ENCODE results near the gene SND1.

The SND1 gene

DNA sequence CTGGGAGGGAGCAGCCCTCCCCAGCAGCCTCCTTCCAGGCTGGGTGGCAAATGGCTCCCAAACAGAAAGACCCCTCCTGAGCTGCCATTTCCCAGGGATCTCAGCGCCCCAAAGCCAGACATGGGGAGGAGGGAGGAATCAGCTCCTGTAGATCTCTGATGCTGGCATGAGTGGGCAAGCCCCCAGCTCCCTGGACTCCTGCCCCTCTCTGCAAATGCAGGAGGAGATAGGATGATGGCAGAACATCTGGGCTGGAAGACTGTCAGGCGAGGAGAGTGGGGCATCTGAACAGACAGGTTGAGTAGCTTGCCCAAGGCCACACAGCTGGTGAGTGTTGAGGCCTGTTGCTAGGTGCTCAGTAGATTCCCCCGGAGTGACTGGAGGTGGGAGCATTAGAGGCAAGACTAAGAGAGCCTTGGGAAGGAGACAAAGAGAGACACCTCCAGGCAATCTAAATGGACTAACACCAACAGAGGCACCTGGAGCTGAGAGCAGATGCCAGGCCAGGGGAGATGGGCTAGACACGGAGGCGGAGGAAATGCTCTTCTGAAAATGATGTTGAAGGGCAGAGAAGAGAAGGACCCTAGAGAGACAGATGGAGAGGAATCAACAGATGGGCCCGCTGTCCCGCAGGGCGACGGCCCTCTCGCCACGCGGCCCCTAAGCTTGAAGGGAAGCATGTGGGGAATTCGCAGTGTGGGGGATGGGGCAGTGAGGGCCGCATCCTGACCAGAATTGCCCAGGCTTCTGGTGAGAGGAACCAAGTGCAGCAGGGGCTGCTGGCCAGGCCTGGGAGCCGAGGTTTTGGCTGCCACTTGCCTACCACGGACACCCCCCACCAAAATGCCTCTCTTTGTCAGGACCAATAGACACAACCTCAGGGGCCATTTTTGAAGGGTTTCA lies 464.1 kb downstream of the SND1 start:
- TF ChIP-seq, protein P1, sequence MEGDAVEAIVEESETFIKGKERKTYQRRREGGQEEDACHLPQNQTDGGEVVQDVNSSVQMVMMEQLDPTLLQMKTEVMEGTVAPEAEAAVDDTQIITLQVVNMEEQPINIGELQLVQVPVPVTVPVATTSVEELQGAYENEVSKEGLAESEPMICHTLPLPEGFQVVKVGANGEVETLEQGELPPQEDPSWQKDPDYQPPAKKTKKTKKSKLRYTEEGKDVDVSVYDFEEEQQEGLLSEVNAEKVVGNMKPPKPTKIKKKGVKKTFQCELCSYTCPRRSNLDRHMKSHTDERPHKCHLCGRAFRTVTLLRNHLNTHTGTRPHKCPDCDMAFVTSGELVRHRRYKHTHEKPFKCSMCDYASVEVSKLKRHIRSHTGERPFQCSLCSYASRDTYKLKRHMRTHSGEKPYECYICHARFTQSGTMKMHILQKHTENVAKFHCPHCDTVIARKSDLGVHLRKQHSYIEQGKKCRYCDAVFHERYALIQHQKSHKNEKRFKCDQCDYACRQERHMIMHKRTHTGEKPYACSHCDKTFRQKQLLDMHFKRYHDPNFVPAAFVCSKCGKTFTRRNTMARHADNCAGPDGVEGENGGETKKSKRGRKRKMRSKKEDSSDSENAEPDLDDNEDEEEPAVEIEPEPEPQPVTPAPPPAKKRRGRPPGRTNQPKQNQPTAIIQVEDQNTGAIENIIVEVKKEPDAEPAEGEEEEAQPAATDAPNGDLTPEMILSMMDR (IDR thresholded peaks at IDR 0.05) = no peak

DNA sequence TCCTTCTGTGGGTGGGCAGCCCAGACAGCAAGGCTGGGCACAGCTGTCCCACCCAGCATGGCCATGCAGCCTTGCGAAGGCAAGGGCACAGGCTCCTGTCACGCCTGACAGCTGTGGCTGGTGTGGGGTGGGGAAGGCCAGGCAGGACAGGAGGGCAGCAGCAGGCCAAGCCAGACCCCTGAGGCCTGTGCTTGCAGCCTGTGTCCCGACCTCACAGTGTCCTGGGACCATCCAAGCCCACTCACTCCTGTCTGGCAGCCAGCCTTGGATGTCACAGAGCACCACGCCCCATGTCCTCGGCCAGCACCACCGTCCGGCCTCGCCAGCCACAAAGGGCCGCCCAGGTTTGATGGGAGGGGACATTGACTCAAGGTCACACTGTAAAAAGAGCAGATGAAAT lies 464.7 kb downstream of the SND1 start:
- TF ChIP-seq, protein P1 (IDR thresholded peaks at IDR 0.05) = no peak

DNA sequence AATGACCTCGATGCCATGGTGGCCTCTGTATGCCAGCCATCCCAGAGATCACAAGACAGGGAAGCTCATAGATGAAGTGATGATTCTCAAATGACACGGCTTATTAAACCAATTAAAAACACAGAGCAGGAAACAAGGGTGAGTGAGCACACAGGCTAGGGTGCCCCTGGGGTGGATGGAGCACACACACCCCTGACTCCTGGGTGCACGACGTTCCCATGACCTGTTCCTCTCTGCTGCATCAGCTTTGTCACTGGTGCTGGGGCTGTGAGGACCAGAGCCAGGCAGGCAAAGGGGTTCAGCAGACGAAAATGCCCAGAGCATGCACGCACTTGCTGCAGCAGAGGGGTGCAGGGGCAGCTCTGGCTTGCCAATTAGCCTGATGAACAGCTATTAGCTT lies 465.7 kb downstream of the SND1 start:
- TF ChIP-seq, protein P1 (IDR thresholded peaks at IDR 0.05) = no peak

DNA sequence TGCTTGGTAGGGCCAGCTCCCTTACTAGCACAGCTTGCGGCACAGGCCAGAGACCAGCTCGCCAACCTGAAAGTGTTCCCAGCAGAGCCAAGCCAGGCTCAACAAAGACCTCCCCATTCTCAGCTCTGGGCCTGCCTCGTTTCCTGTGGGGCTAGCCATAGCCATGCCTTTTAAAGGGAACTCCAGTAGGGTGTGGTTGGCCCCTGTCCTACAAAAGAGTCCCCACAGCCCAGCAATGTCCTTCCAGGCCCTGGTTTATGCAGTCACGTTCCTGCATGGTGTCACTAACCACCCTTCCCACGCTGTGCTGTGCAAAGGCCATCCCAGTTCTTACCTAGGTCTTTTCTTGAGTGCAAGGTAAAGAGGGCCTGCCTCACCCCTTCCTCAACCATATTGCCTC lies 467.0 kb downstream of the SND1 start:
- TF ChIP-seq, protein P1 (IDR thresholded peaks at IDR 0.05) = no peak

DNA sequence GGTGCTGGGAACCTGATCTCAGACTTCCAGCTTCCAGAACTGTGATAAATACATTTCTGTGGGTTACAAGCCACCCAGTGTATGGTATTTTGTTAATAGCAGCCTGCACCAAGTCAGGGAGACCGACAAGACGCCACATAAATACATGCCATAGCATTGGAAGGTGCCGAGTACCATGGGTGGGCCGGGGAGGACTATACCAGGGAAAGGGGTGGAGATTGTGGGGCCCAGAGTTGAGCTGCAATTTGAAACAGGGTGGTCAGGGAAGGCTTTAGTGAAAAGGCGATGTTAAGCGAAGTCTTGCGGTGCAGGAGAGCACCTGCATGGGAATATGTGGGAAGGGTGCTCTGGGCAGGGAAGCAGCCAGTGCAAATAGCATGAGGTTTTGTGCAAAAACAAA lies 468.1 kb downstream of the SND1 start:
- TF ChIP-seq, protein P1 (IDR thresholded peaks at IDR 0.05) = no peak

DNA sequence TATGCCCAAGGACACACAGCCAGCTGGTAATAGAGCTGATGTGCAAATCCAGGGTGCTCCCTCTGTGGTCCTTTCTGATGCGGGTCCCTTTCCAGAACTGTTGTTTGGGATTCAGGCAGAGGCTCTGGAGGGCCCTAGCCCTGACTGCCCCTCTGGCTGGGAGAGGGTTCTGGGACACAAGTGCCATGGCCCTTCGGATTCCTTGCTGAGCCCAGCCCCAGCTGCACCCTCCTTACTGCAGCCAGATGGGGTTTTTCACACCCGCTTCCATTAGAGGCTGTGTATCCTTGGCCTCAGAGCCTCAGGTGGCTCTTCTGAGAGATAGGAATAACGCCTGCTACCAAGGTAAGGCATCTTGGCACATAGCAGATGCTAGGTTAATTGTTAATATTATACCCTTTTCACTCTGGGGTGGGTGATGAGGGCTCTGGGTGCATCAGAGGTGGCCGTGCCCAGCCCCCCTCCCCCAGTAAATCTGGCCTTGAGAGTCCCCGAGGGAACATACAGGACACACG lies 469.0 kb downstream of the SND1 start:
- TF ChIP-seq, protein P1 (IDR thresholded peaks at IDR 0.05) = no peak

DNA sequence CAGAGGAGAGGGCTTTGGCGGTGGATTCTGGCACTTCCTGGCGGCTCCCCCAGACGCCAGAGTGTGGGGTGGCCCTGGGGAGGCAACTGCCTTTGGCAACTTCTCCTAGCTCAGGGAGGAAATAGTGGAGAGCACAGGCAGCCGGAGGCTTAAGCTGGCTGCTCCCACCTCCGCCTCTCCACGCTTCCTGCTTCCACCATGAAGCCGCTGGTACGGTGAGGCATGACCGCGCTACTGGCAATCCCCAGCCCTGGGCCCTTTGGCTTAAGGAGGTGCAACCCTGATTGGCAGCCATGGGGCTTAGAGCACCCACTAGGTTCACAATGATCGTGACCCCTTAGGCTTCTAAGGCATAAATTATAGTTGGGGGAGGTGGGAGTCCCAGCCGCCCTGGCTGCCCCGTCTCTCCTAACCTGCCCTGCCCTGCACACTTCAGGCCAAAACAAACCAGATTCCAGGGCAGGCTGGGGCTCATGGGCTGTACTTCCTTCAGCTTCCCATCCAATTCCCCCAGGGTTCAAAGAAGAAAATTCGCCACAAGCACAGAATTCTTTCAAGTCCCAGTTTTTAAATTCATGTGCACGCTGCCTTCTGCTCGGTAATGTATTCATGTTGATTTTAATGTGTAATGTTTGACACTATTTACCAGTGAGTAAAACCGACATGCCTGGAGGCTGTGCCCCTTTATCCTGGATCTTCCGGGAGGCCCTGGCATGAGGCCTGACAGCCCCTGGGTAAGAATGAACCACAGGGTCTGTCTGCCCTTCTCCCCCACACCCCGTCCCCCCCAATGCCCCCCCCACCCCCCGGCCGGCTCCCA lies 469.9 kb downstream of the SND1 start:
- TF ChIP-seq, protein P1 (IDR thresholded peaks at IDR 0.05) = no peak

Measured in LNCAP (cell line).